GM18502 (cell line): Measurements from ENCODE around the gene DCLK1.

Experiments
- ATAC-seq: cut with Tn5 transposase; IDR thresholded peaks from one replicate; pipeline ENCODE4 v1.9.1; 2021; ENCODE audit warnings: mild to moderate bottlenecking; ENCODE audit not compliant: unreplicated experiment, poor library complexity

DCLK1 gene

GRCh38 chr13:35731471-35731870, 399.7 kb downstream of the DCLK1 start:
- ATAC-seq, result no peak

- ATAC-seq, result no peak
Observed at GRCh38 chr13:35729926-35730627, 401.1 kb downstream of the DCLK1 start.

- ATAC-seq, result no peak
Observed at GRCh38 chr13:35727881-35728280, 403.3 kb downstream of the DCLK1 start.

GRCh38 chr13:35724446-35724845, 406.7 kb downstream of the DCLK1 start:
- ATAC-seq, result no peak

- ATAC-seq, result no peak
Observed at GRCh38 chr13:35723821-35724220, 407.4 kb downstream of the DCLK1 start.

- ATAC-seq, result no peak
Observed at GRCh38 chr13:35723053-35723461, 408.1 kb downstream of the DCLK1 start.

- no peak for ATAC-seq
Observed at GRCh38 chr13:35722458-35723052, 408.6 kb downstream of the DCLK1 start.

GRCh38 chr13:35720690-35721554, 410.3 kb downstream of the DCLK1 start:
- peak; percentile 68 for ATAC-seq

GRCh38 chr13:35720290-35720689, 410.9 kb downstream of the DCLK1 start:
- no peak for ATAC-seq
